Measurements from ENCODE around the gene INTS3. TPM values are rescaled to one million over a fixed set of nuclear protein-coding genes. Genes with fewer than 3 reads are reported as not detected.

The INTS3 gene
- total RNA-seq, 2 donors from 2014 or later = 21.8 to 26.7 TPM

- Histone ChIP-seq H3K9me3 (no peaks in the 10 kb centered on the region), H3K4me1 (peaks cover 0 to 23% of the 10 kb centered on the region in 2 donors), H3K27ac (no peak overlapping the region), H3K36me3 (no peaks in the 10 kb centered on the region), H3K27me3 (no peaks in the 10 kb centered on the region), H3K4me3 (no peak overlapping the region)
- no peak for TF ChIP-seq CTCF (IDR thresholded peaks at IDR 0.05)
- no peak for DNase-seq (ENCODE audit: low spot score)
Measured at GRCh38 chr1:153800516-153800915, 72.7 kb downstream of the INTS3 start.

GRCh38 chr1:153801028-153801625 lies 73.3 kb downstream of the INTS3 start:
- Histone ChIP-seq H3K36me3 (no peaks in the 10 kb centered on the region), H3K4me1 (peaks cover 0 to 29% of the 10 kb centered on the region in 2 donors), H3K27me3 (no peaks in the 10 kb centered on the region), H3K9me3 (no peaks in the 10 kb centered on the region), H3K27ac (no peak overlapping the region), H3K4me3 (no peak overlapping the region)
- DNase-seq (ENCODE audit: low spot score) = no peak
- no peak for TF ChIP-seq CTCF (IDR thresholded peaks at IDR 0.05)

GRCh38 chr1:153801786-153802697 lies 74.2 kb downstream of the INTS3 start:
- H3K36me3 ChIP-seq = peaks cover under 1% of the 10 kb centered on the region
- no peak for DNase-seq (ENCODE audit: low spot score)
- no peak overlapping the region for H3K4me3 ChIP-seq
- peaks cover 0 to 30% of the 10 kb centered on the region in 2 donors for H3K4me1 ChIP-seq
- H3K27me3 ChIP-seq = no peaks in the 10 kb centered on the region
- H3K27ac ChIP-seq = no peak overlapping the region
- H3K9me3 ChIP-seq = no peaks in the 10 kb centered on the region
- no peak for TF ChIP-seq CTCF (IDR thresholded peaks at IDR 0.05)

GRCh38 chr1:153803470-153804056 lies 75.7 kb downstream of the INTS3 start:
- Histone ChIP-seq H3K9me3 (no peaks in the 10 kb centered on the region), H3K27ac (peak overlapping the region; percentile 72 to 80), H3K4me1 (peaks cover 0 to 30% of the 10 kb centered on the region in 2 donors), H3K27me3 (no peaks in the 10 kb centered on the region), H3K36me3 (peaks cover 15% of the 10 kb centered on the region), H3K4me3 (no peak overlapping the region)
- DNase-seq (ENCODE audit: low spot score) = no peak
- no peak for TF ChIP-seq CTCF (IDR thresholded peaks at IDR 0.05)

GRCh38 chr1:153804112-153804511 lies 76.3 kb downstream of the INTS3 start:
- no peak for TF ChIP-seq CTCF (IDR thresholded peaks at IDR 0.05)
- H3K36me3 ChIP-seq = peaks cover 20% of the 10 kb centered on the region
- H3K4me1 ChIP-seq = peaks cover 0 to 30% of the 10 kb centered on the region in 2 donors
- peak overlapping the region; percentile 72 to 80 for H3K27ac ChIP-seq
- H3K9me3 ChIP-seq = no peaks in the 10 kb centered on the region
- no peaks in the 10 kb centered on the region for H3K27me3 ChIP-seq
- no peak for DNase-seq (ENCODE audit: low spot score)
- no peak overlapping the region for H3K4me3 ChIP-seq

All from right atrium auricular region (tissue), 2 donors.